Measurements from ENCODE around the gene DNTTIP2. TPM values are rescaled to one million over a fixed set of nuclear protein-coding genes. Genes with fewer than 3 reads are reported as not detected.

DNTTIP2 gene
- total RNA-seq, 1 donor from 2014 or later: 48.2 TPM

DNA sequence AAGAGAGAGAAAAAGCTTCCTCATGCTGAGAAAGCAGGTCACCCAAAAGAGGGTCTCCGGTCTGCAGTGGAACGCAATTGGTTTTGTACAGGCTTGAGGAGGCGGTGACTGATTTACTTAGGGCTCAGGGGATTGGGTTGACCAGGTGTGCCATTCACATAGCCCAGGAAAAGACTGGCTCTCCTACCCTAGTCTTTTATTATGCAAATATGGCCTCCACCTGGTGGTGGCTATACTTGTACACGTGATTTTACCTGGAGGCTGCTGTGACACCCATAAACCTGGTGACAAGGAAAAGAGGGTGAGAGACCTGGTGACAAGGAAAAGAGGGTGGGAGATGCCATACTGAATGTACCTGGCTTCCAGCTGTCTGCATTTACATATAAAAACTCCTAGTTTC is 49.9 kb downstream of the DNTTIP2 start:
- DNase-seq (ENCODE audit: low read depth): no peak
- Histone ChIP-seq H3K4me3 (ENCODE audit: low read depth, low read length) (no peak overlapping the region), H3K36me3 (ENCODE audit: control insufficient read depth, insufficient read depth, low read length) (no peaks in the 10 kb centered on the region), H3K27me3 (ENCODE audit: control insufficient read depth, insufficient read depth, low read length) (no peaks in the 10 kb centered on the region)
- TF ChIP-seq, protein P1, sequence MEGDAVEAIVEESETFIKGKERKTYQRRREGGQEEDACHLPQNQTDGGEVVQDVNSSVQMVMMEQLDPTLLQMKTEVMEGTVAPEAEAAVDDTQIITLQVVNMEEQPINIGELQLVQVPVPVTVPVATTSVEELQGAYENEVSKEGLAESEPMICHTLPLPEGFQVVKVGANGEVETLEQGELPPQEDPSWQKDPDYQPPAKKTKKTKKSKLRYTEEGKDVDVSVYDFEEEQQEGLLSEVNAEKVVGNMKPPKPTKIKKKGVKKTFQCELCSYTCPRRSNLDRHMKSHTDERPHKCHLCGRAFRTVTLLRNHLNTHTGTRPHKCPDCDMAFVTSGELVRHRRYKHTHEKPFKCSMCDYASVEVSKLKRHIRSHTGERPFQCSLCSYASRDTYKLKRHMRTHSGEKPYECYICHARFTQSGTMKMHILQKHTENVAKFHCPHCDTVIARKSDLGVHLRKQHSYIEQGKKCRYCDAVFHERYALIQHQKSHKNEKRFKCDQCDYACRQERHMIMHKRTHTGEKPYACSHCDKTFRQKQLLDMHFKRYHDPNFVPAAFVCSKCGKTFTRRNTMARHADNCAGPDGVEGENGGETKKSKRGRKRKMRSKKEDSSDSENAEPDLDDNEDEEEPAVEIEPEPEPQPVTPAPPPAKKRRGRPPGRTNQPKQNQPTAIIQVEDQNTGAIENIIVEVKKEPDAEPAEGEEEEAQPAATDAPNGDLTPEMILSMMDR (IDR thresholded peaks at IDR 0.05; ENCODE audit: insufficient read depth, low read length, poor library complexity, severe bottlenecking): no peak

GRCh38 chr1:93828367-93828755 is 50.6 kb downstream of the DNTTIP2 start:
- TF ChIP-seq, protein P1 (IDR thresholded peaks at IDR 0.05; ENCODE audit: insufficient read depth, low read length, poor library complexity, severe bottlenecking): no peak
- DNase-seq (ENCODE audit: low read depth): no peak
- Histone ChIP-seq H3K36me3 (ENCODE audit: control insufficient read depth, insufficient read depth, low read length) (no peaks in the 10 kb centered on the region), H3K4me3 (ENCODE audit: low read depth, low read length) (no peak overlapping the region), H3K27me3 (ENCODE audit: control insufficient read depth, insufficient read depth, low read length) (no peaks in the 10 kb centered on the region)

- Histone ChIP-seq H3K4me3 (ENCODE audit: low read depth, low read length) (no peak overlapping the region), H3K36me3 (ENCODE audit: control insufficient read depth, insufficient read depth, low read length) (no peaks in the 10 kb centered on the region), H3K27me3 (ENCODE audit: control insufficient read depth, insufficient read depth, low read length) (no peaks in the 10 kb centered on the region)
- TF ChIP-seq, protein P1 (IDR thresholded peaks at IDR 0.05; ENCODE audit: insufficient read depth, low read length, poor library complexity, severe bottlenecking): no peak
- DNase-seq (ENCODE audit: low read depth): no peak
Observed at GRCh38 chr1:93827633-93828366, 51.2 kb downstream of the DNTTIP2 start.

GRCh38 chr1:93827128-93827527 is 51.9 kb downstream of the DNTTIP2 start:
- Histone ChIP-seq H3K4me3 (ENCODE audit: low read depth, low read length) (no peak overlapping the region), H3K27me3 (ENCODE audit: control insufficient read depth, insufficient read depth, low read length) (no peaks in the 10 kb centered on the region), H3K36me3 (ENCODE audit: control insufficient read depth, insufficient read depth, low read length) (no peaks in the 10 kb centered on the region)
- TF ChIP-seq, protein P1 (IDR thresholded peaks at IDR 0.05; ENCODE audit: insufficient read depth, low read length, poor library complexity, severe bottlenecking): no peak
- no peak for DNase-seq (ENCODE audit: low read depth)

- TF ChIP-seq, protein P1 (IDR thresholded peaks at IDR 0.05; ENCODE audit: insufficient read depth, low read length, poor library complexity, severe bottlenecking): no peak
- no peak for DNase-seq (ENCODE audit: low read depth)
- Histone ChIP-seq H3K4me3 (ENCODE audit: low read depth, low read length) (no peak overlapping the region), H3K36me3 (ENCODE audit: control insufficient read depth, insufficient read depth, low read length) (no peaks in the 10 kb centered on the region), H3K27me3 (ENCODE audit: control insufficient read depth, insufficient read depth, low read length) (no peaks in the 10 kb centered on the region)
Observed at GRCh38 chr1:93824834-93825233, 54.2 kb downstream of the DNTTIP2 start.
